ENCODE results near the gene LUC7L2. TPM values are rescaled to one million over a fixed set of nuclear protein-coding genes. Genes with fewer than 3 reads are reported as not detected.
"Not testable (repeated sequence)": the region's sequence is repeated elsewhere in the genome, so short reads cannot be mapped to it uniquely, and the experiment has no call there.

The LUC7L2 gene
- total and polyA plus RNA-seq, 4 experiments from 2014 or later = 50.0 to 133 (median 102) TPM

- H3K27ac ChIP-seq (ENCODE audit: low read depth, low read length) = no peak overlapping the region
- no peaks in the 10 kb centered on the region for H3K9me3 ChIP-seq (ENCODE audit: control insufficient read depth in 1 of 2, low read length in 2 of 2)
- Mint-ChIP-seq H3K36me3 (no peaks in the 10 kb centered on the region), H3K9me3 (no peaks in the 10 kb centered on the region), H3K27ac (no peak overlapping the region), H3K4me1 (no peaks in the 10 kb centered on the region), H3K4me3 (no peak overlapping the region), H3K27me3 (no peaks in the 10 kb centered on the region)
- no peaks in the 10 kb centered on the region for H3K36me3 ChIP-seq (ENCODE audit: insufficient read depth, low read length)
- CTCF ChIA-PET (ENCODE audit: partially characterized antibody) = interaction anchor here (2.3 kb wide), 1 partner anchor 17 kb away, joined by 8 read pairs; no protein-coding TSS in a partner anchor
- no peaks in the 10 kb centered on the region for H3K27me3 ChIP-seq (ENCODE audit: insufficient read depth, low read length)
- POLR2A ChIA-PET (ENCODE audit: partially characterized antibody) = no interaction called here
- DNase-seq = no peak
- H3K4me3 ChIP-seq (ENCODE audit: low read length in 2 of 2) = no peak overlapping the region
- intact Hi-C loops (cut with micrococcal nuclease) = no loop called here
- no peaks in the 10 kb centered on the region for H3K4me1 ChIP-seq (ENCODE audit: insufficient read depth, low read length)
Measured at GRCh38 chr7:139451638-139452037, 91.9 kb downstream of the LUC7L2 start.

GRCh38 chr7:139452958-139453672, 93.4 kb downstream of the LUC7L2 start:
- no peak overlapping the region for H3K27ac ChIP-seq (ENCODE audit: low read depth, low read length)
- H3K9me3 ChIP-seq (ENCODE audit: control insufficient read depth in 1 of 2, low read length in 2 of 2) = no peaks in the 10 kb centered on the region
- Mint-ChIP-seq H3K27ac (no peak overlapping the region), H3K4me3 (no peak overlapping the region), H3K4me1 (no peaks in the 10 kb centered on the region), H3K36me3 (no peaks in the 10 kb centered on the region), H3K27me3 (no peaks in the 10 kb centered on the region), H3K9me3 (no peaks in the 10 kb centered on the region)
- DNase-seq = no peak
- CTCF ChIA-PET (ENCODE audit: partially characterized antibody) = no interaction called here
- H3K4me1 ChIP-seq (ENCODE audit: insufficient read depth, low read length) = no peaks in the 10 kb centered on the region
- intact Hi-C loops (cut with micrococcal nuclease) = no loop called here
- POLR2A ChIA-PET (ENCODE audit: partially characterized antibody) = no interaction called here
- no peaks in the 10 kb centered on the region for H3K27me3 ChIP-seq (ENCODE audit: insufficient read depth, low read length)
- no peak overlapping the region for H3K4me3 ChIP-seq (ENCODE audit: low read length in 2 of 2)
- no peaks in the 10 kb centered on the region for H3K36me3 ChIP-seq (ENCODE audit: insufficient read depth, low read length)

DNA sequence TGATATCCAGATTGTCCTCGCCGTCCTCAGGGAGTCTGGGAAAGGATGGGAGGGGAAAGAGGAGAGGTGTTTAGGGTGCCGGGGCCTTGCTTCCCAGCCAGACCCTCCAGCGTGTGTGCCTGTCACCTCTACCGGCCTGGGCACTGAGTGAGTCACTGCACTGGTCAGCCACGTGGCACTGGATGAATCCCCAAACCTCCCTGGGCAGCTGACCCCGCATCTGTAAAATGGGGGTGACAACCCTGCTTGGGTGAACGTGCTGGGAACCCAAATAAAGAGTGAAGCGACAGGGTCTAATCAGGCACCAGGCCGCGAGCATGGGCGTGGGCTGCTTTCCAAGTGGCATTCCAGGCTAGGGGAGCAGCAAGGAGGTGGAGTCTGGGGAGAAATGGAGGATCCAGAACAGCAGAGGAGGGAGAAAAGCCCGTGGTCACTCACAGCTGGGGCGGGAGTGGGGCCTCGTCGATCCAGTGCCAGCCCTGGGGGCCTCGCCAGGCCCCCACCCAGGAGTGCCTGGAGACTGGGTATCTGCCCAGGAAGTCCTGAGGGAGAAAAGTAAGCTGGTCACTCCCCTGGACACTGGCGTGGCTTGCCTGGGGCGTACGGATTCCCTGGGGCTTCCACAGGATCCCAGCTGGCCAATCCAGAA, 94.1 kb downstream of the LUC7L2 start:
- H3K36me3 Mint-ChIP-seq = no peaks in the 10 kb centered on the region
- CTCF ChIA-PET (ENCODE audit: partially characterized antibody) = no interaction called here
- H3K9me3 ChIP-seq (ENCODE audit: control insufficient read depth in 1 of 2, low read length in 2 of 2) = no peaks in the 10 kb centered on the region
- no peaks in the 10 kb centered on the region for H3K4me1 ChIP-seq (ENCODE audit: insufficient read depth, low read length)
- no peaks in the 10 kb centered on the region for H3K36me3 ChIP-seq (ENCODE audit: insufficient read depth, low read length)
- H3K27me3 ChIP-seq (ENCODE audit: insufficient read depth, low read length) = no peaks in the 10 kb centered on the region
- POLR2A ChIA-PET (ENCODE audit: partially characterized antibody) = no interaction called here
- DNase-seq = no peak
- H3K4me1 Mint-ChIP-seq = no peaks in the 10 kb centered on the region
- H3K4me3 Mint-ChIP-seq = no peak overlapping the region
- H3K27ac ChIP-seq (ENCODE audit: low read depth, low read length) = no peak overlapping the region
- H3K4me3 ChIP-seq (ENCODE audit: low read length in 2 of 2) = no peak overlapping the region
- H3K27ac Mint-ChIP-seq = no peak overlapping the region
- intact Hi-C loops (cut with micrococcal nuclease) = no loop called here
- no peaks in the 10 kb centered on the region for H3K9me3 Mint-ChIP-seq
- H3K27me3 Mint-ChIP-seq = no peaks in the 10 kb centered on the region

- H3K27ac Mint-ChIP-seq = no peak overlapping the region
- H3K9me3 ChIP-seq (ENCODE audit: control insufficient read depth in 1 of 2, low read length in 2 of 2) = no peaks in the 10 kb centered on the region
- H3K4me3 Mint-ChIP-seq = no peak overlapping the region
- POLR2A ChIA-PET (ENCODE audit: partially characterized antibody) = no interaction called here
- no peak overlapping the region for H3K4me3 ChIP-seq (ENCODE audit: low read length in 2 of 2)
- H3K36me3 ChIP-seq (ENCODE audit: insufficient read depth, low read length) = no peaks in the 10 kb centered on the region
- H3K27ac ChIP-seq (ENCODE audit: low read depth, low read length) = no peak overlapping the region
- DNase-seq = no peak
- no peaks in the 10 kb centered on the region for H3K27me3 Mint-ChIP-seq
- no peaks in the 10 kb centered on the region for H3K4me1 ChIP-seq (ENCODE audit: insufficient read depth, low read length)
- CTCF ChIA-PET (ENCODE audit: partially characterized antibody) = no interaction called here
- H3K36me3 Mint-ChIP-seq = no peaks in the 10 kb centered on the region
- H3K27me3 ChIP-seq (ENCODE audit: insufficient read depth, low read length) = no peaks in the 10 kb centered on the region
- no peaks in the 10 kb centered on the region for H3K4me1 Mint-ChIP-seq
- intact Hi-C loops (cut with micrococcal nuclease) = no loop called here
- no peaks in the 10 kb centered on the region for H3K9me3 Mint-ChIP-seq
Measured at GRCh38 chr7:139455789-139456188, 96.1 kb downstream of the LUC7L2 start.

DNA sequence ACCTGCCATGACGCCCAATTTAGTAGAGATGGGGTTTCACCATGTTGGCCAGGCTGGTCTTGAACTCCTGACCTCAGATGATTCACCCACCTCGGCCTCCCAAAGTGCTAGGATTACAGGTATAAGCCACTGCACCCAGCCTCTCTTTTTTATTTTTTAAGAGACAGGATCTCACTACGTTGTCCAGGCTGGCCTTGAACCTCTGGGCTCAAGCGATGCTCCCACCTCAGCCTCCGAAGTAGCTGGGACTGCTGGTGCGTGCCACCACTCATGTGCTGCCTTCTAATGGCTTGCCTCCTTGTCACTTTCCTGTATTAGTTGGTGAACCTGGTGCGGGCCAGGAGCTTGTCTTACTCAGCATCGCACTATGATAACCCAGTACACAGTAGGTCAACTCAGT, 96.8 kb downstream of the LUC7L2 start:
- Histone ChIP-seq H3K27ac (ENCODE audit: low read depth, low read length) (no peak overlapping the region), H3K9me3 (ENCODE audit: control insufficient read depth in 1 of 2, low read length in 2 of 2) (no peaks in the 10 kb centered on the region), H3K4me1 (ENCODE audit: insufficient read depth, low read length) (no peaks in the 10 kb centered on the region), H3K4me3 (ENCODE audit: low read length in 2 of 2) (no peak overlapping the region), H3K36me3 (ENCODE audit: insufficient read depth, low read length) (no peaks in the 10 kb centered on the region), H3K27me3 (ENCODE audit: insufficient read depth, low read length) (no peaks in the 10 kb centered on the region)
- CTCF ChIA-PET (ENCODE audit: partially characterized antibody) = no interaction called here
- H3K4me3 Mint-ChIP-seq = no peak overlapping the region
- H3K27ac Mint-ChIP-seq = no peak overlapping the region
- POLR2A ChIA-PET (ENCODE audit: partially characterized antibody) = no interaction called here
- peaks cover 0 to 1% of the 10 kb centered on the region in 2 donors for H3K27me3 Mint-ChIP-seq
- intact Hi-C loops (cut with micrococcal nuclease) = no loop called here
- H3K9me3 Mint-ChIP-seq = no peaks in the 10 kb centered on the region
- H3K36me3 Mint-ChIP-seq = no peaks in the 10 kb centered on the region
- no peak for DNase-seq
- H3K4me1 Mint-ChIP-seq = no peaks in the 10 kb centered on the region

- POLR2A ChIA-PET (ENCODE audit: partially characterized antibody) = no interaction called here
- CTCF ChIA-PET (ENCODE audit: partially characterized antibody) = no interaction called here
Measured at GRCh38 chr7:139457153-139457946, 97.7 kb downstream of the LUC7L2 start.

DNA sequence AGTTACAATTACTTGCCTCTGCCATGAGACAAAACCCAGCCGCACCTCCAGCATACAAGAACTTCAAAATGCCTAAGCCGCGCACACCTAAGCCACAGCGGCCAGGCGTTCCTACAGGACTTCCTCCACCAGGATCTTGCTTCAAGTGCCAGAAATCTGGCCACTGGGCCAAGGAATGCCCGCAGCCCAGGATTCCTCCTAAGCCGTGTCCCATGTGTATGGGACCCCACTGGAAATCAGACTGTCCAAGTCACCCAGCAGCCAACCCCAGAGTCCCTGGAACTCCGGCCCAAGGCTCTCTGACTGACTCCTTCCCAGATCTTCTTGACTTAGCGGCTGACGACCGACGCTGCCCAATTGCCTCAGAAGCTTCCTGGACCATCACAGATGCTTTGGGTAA, 103.7 kb downstream of the LUC7L2 start:
- H3K4me1 Mint-ChIP-seq; POLR2A ChIA-PET (ENCODE audit: partially characterized antibody); H3K4me1 ChIP-seq (ENCODE audit: insufficient read depth, low read length); H3K9me3 ChIP-seq (ENCODE audit: control insufficient read depth in 1 of 2, low read length in 2 of 2); H3K27ac ChIP-seq (ENCODE audit: low read depth, low read length); H3K36me3 Mint-ChIP-seq; CTCF ChIA-PET (ENCODE audit: partially characterized antibody); H3K4me3 ChIP-seq (ENCODE audit: low read length in 2 of 2); H3K36me3 ChIP-seq (ENCODE audit: insufficient read depth, low read length); intact Hi-C loops (cut with micrococcal nuclease); H3K4me3 Mint-ChIP-seq; H3K27ac Mint-ChIP-seq; H3K27me3 ChIP-seq (ENCODE audit: insufficient read depth, low read length); H3K27me3 Mint-ChIP-seq; H3K9me3 Mint-ChIP-seq; DNase-seq: not testable (repeated sequence)

More at GRCh38 chr7:139457153-139457946, 97.7 kb downstream of the LUC7L2 start:
- Mint-ChIP-seq H3K4me1 (no peaks in the 10 kb centered on the region), H3K36me3 (no peaks in the 10 kb centered on the region), H3K9me3 (no peaks in the 10 kb centered on the region), H3K27ac (no peak overlapping the region), H3K4me3 (no peak overlapping the region), H3K27me3 (peaks cover 0 to 2% of the 10 kb centered on the region in 2 donors)
- H3K9me3 ChIP-seq (ENCODE audit: control insufficient read depth in 1 of 2, low read length in 2 of 2) = no peaks in the 10 kb centered on the region
- H3K4me1 ChIP-seq (ENCODE audit: insufficient read depth, low read length) = no peaks in the 10 kb centered on the region
- no peak overlapping the region for H3K27ac ChIP-seq (ENCODE audit: low read depth, low read length)
- no peaks in the 10 kb centered on the region for H3K36me3 ChIP-seq (ENCODE audit: insufficient read depth, low read length)
- intact Hi-C loops (cut with micrococcal nuclease) = no loop called here
- no peaks in the 10 kb centered on the region for H3K27me3 ChIP-seq (ENCODE audit: insufficient read depth, low read length)
- DNase-seq = no peak
- H3K4me3 ChIP-seq (ENCODE audit: low read length in 2 of 2) = no peak overlapping the region

All from CD4-positive, alpha-beta memory T cell (primary cell).